HEK293 (cell line): ENCODE data around the gene SUSD4.

Source experiments
- CTCF ChIA-PET: fragments of 350-600 bp; formaldehyde crosslinking; extraction: SDS; loops from one replicate; lab custom pipeline; 2021; ENCODE audit warnings: antibody characterized with exemption; lab: Yijun Ruan, JAX
- POLR2A ChIA-PET: fragments of 300-600 bp; formaldehyde crosslinking; extraction: SDS; loops from one replicate; lab custom pipeline; 2020; ENCODE audit warnings: antibody characterized with exemption, inconsistent platforms; lab: Yijun Ruan, JAX
- H3K27ac ChIP-seq: fragments of 200-500 bp; sonication (Bioruptor generic); 2 replicates; pipeline ENCODE4 v1.5.1; 2014; ENCODE audit warnings: low read depth, low read length, control low read depth, inconsistent platforms; ENCODE audit errors: extremely low read depth
- H3K36me3 ChIP-seq, 2 experiments: fragments of 200-500 bp in 1 of 2; sonication (Bioruptor generic) in 1 of 2; 1 replicate in 1 of 2; 2 replicates in 1 of 2; pipeline ENCODE4 v1.5.1; 2014 to 2017; ENCODE audit warnings: inconsistent platforms in 2 of 2, low read length in 2 of 2; ENCODE audit not compliant: control insufficient read depth in 2 of 2, insufficient read depth in 1 of 2
- H3K4me1 ChIP-seq: fragments of 200-500 bp; sonication (Bioruptor generic); 2 replicates; pipeline ENCODE4 v1.5.1; 2014; ENCODE audit warnings: mild to moderate bottlenecking, low read length, inconsistent platforms; ENCODE audit not compliant: control insufficient read depth, insufficient read depth
- H3K4me3 ChIP-seq: 2 replicates; pipeline ENCODE4 v1.5.1; 2011; ENCODE audit warnings: low read depth, mild to moderate bottlenecking, control low read depth, low read length, moderate library complexity
- H3K9me3 ChIP-seq: fragments of 200-500 bp; sonication (Bioruptor generic); 2 replicates; pipeline ENCODE4 v1.5.1; 2014; ENCODE audit warnings: low read depth, low read length, inconsistent platforms; ENCODE audit not compliant: control insufficient read depth, insufficient read depth
- TRIM28 ChIP-seq: IDR thresholded peaks from 2 replicates; pipeline ENCODE4 v1.6.1; 2011; ENCODE audit warnings: low read length, control low read depth, borderline replicate concordance
- ZBTB1 ChIP-seq: fragments of 450-650 bp; formaldehyde crosslinking; IDR thresholded peaks from 2 replicates; pipeline ENCODE4 v1.5.1; 2016; ENCODE audit warnings: missing biosample characterization, missing genetic modification characterization
- ZBTB17 ChIP-seq: fragments of 450-650 bp; formaldehyde crosslinking; IDR thresholded peaks from 2 replicates; pipeline ENCODE4 v1.5.1; 2016; ENCODE audit warnings: missing biosample characterization, missing genetic modification characterization
- ZBTB48 ChIP-seq: fragments of 450-650 bp; formaldehyde crosslinking; IDR thresholded peaks from 2 replicates; pipeline ENCODE4 v1.5.1; 2016; ENCODE audit warnings: missing biosample characterization, missing genetic modification characterization
- ZNF138 ChIP-seq: fragments of 450-650 bp; formaldehyde crosslinking; IDR thresholded peaks from 2 replicates; pipeline ENCODE4 v1.5.1; 2016; ENCODE audit warnings: missing biosample characterization, missing genetic modification characterization, borderline replicate concordance
- ZNF19 ChIP-seq: fragments of 450-650 bp; formaldehyde crosslinking; IDR thresholded peaks from 2 replicates; pipeline ENCODE4; 2016; ENCODE audit warnings: missing biosample characterization, missing genetic modification characterization, low read depth
- ZNF530 ChIP-seq: fragments of 450-650 bp; formaldehyde crosslinking; IDR thresholded peaks from 2 replicates; pipeline ENCODE4 v1.5.1; 2016; ENCODE audit warnings: low read depth, missing biosample characterization, missing genetic modification characterization
- ZNF623 ChIP-seq: fragments of 450-650 bp; formaldehyde crosslinking; IDR thresholded peaks from 2 replicates; pipeline ENCODE4 v1.5.1; 2016; ENCODE audit warnings: missing biosample characterization, missing genetic modification characterization
- ZNF664 ChIP-seq: fragments of 450-650 bp; formaldehyde crosslinking; IDR thresholded peaks from 2 replicates; pipeline ENCODE4 v1.5.1; 2016; ENCODE audit warnings: missing biosample characterization, missing genetic modification characterization
- ZNF701 ChIP-seq: fragments of 450-650 bp; formaldehyde crosslinking; IDR thresholded peaks from 2 replicates; pipeline ENCODE4 v1.5.1; 2016; ENCODE audit warnings: missing biosample characterization, missing genetic modification characterization
- TF ChIP-seq, protein P1 (sequence below): fragments of 450-650 bp; formaldehyde crosslinking; IDR thresholded peaks from 2 replicates; pipeline ENCODE4 v1.5.1; 2016; ENCODE audit warnings: missing biosample characterization, missing genetic modification characterization
- TF ChIP-seq, protein P2 (sequence below): fragments of 450-650 bp; formaldehyde crosslinking; IDR thresholded peaks from 2 replicates; pipeline ENCODE4 v1.5.1; 2016; ENCODE audit warnings: missing biosample characterization, missing genetic modification characterization
- TF ChIP-seq, protein P3 (sequence below): fragments of 450-650 bp; formaldehyde crosslinking; IDR thresholded peaks from 2 replicates; pipeline ENCODE4 v1.5.1; 2016; ENCODE audit warnings: missing biosample characterization, missing genetic modification characterization
- TF ChIP-seq, protein P4 (sequence below): fragments of 450-650 bp; formaldehyde crosslinking; IDR thresholded peaks from 2 replicates; pipeline ENCODE4 v1.5.1; 2016; ENCODE audit warnings: missing biosample characterization, missing genetic modification characterization
- TF ChIP-seq, protein P5 (sequence below): fragments of 450-650 bp; formaldehyde crosslinking; IDR thresholded peaks from 2 replicates; pipeline ENCODE4 v1.5.1; 2016; ENCODE audit warnings: missing biosample characterization, missing genetic modification characterization, borderline replicate concordance

The SUSD4 gene

DNA sequence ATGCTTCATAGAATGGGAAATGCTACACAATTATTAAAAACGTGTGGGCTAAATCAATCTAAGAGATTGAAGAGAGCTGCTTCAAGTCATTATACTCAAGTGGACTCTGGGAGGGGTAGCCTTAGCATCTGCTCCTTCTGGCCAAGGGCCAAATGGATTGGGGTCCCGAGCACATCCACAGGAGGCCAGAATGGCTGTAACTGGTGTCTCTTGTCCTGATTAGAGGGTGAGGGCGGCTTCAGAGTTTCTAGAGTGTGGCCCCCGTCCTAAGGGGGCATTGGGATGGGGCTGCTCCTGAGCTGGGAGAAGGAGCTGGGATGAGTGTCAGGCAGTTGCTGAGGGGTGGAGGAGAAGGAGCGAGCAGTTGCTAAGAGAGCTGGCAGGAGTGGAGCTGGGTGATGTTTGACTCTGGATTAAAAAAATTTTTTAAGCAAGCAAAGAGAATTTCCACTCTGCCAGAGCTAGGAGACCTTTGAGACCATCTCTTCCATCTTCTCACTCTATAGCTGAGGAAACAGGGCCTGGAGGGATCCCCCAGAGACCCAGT is 149.6 kb downstream of the SUSD4 start:
- TF ChIP-seq TRIM28 (no peak), ZNF664 (tag by site-specific recombination) (no peak), ZNF138 (tag by site-specific recombination) (no peak), ZNF701 (tag by site-specific recombination) (no peak), ZBTB17 (no peak)
- TF ChIP-seq, protein P1, sequence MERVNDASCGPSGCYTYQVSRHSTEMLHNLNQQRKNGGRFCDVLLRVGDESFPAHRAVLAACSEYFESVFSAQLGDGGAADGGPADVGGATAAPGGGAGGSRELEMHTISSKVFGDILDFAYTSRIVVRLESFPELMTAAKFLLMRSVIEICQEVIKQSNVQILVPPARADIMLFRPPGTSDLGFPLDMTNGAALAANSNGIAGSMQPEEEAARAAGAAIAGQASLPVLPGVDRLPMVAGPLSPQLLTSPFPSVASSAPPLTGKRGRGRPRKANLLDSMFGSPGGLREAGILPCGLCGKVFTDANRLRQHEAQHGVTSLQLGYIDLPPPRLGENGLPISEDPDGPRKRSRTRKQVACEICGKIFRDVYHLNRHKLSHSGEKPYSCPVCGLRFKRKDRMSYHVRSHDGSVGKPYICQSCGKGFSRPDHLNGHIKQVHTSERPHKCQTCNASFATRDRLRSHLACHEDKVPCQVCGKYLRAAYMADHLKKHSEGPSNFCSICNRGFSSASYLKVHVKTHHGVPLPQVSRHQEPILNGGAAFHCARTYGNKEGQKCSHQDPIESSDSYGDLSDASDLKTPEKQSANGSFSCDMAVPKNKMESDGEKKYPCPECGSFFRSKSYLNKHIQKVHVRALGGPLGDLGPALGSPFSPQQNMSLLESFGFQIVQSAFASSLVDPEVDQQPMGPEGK (tag by site-specific recombination) = no peak
- TF ChIP-seq, protein P2, sequence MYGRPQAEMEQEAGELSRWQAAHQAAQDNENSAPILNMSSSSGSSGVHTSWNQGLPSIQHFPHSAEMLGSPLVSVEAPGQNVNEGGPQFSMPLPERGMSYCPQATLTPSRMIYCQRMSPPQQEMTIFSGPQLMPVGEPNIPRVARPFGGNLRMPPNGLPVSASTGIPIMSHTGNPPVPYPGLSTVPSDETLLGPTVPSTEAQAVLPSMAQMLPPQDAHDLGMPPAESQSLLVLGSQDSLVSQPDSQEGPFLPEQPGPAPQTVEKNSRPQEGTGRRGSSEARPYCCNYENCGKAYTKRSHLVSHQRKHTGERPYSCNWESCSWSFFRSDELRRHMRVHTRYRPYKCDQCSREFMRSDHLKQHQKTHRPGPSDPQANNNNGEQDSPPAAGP (tag by site-specific recombination) = no peak
- TF ChIP-seq, protein P3, sequence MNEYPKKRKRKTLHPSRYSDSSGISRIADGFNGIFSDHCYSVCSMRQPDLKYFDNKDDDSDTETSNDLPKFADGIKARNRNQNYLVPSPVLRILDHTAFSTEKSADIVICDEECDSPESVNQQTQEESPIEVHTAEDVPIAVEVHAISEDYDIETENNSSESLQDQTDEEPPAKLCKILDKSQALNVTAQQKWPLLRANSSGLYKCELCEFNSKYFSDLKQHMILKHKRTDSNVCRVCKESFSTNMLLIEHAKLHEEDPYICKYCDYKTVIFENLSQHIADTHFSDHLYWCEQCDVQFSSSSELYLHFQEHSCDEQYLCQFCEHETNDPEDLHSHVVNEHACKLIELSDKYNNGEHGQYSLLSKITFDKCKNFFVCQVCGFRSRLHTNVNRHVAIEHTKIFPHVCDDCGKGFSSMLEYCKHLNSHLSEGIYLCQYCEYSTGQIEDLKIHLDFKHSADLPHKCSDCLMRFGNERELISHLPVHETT (tag by site-specific recombination) = no peak
- TF ChIP-seq, protein P4, sequence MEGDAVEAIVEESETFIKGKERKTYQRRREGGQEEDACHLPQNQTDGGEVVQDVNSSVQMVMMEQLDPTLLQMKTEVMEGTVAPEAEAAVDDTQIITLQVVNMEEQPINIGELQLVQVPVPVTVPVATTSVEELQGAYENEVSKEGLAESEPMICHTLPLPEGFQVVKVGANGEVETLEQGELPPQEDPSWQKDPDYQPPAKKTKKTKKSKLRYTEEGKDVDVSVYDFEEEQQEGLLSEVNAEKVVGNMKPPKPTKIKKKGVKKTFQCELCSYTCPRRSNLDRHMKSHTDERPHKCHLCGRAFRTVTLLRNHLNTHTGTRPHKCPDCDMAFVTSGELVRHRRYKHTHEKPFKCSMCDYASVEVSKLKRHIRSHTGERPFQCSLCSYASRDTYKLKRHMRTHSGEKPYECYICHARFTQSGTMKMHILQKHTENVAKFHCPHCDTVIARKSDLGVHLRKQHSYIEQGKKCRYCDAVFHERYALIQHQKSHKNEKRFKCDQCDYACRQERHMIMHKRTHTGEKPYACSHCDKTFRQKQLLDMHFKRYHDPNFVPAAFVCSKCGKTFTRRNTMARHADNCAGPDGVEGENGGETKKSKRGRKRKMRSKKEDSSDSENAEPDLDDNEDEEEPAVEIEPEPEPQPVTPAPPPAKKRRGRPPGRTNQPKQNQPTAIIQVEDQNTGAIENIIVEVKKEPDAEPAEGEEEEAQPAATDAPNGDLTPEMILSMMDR (tag by site-specific recombination) = no peak
- TF ChIP-seq, protein P5, sequence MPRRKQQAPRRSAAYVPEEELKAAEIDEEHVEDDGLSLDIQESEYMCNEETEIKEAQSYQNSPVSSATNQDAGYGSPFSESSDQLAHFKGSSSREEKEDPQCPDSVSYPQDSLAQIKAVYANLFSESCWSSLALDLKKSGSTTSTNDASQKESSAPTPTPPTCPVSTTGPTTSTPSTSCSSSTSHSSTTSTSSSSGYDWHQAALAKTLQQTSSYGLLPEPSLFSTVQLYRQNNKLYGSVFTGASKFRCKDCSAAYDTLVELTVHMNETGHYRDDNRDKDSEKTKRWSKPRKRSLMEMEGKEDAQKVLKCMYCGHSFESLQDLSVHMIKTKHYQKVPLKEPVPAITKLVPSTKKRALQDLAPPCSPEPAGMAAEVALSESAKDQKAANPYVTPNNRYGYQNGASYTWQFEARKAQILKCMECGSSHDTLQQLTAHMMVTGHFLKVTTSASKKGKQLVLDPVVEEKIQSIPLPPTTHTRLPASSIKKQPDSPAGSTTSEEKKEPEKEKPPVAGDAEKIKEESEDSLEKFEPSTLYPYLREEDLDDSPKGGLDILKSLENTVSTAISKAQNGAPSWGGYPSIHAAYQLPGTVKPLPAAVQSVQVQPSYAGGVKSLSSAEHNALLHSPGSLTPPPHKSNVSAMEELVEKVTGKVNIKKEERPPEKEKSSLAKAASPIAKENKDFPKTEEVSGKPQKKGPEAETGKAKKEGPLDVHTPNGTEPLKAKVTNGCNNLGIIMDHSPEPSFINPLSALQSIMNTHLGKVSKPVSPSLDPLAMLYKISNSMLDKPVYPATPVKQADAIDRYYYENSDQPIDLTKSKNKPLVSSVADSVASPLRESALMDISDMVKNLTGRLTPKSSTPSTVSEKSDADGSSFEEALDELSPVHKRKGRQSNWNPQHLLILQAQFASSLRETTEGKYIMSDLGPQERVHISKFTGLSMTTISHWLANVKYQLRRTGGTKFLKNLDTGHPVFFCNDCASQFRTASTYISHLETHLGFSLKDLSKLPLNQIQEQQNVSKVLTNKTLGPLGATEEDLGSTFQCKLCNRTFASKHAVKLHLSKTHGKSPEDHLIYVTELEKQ (tag by site-specific recombination) = no peak
- Histone ChIP-seq H3K36me3 (no peaks in the 10 kb centered on the region), H3K4me1 (no peaks in the 10 kb centered on the region), H3K4me3 (no peak overlapping the region), H3K9me3 (no peaks in the 10 kb centered on the region), H3K27ac (no peak overlapping the region)
- CTCF ChIA-PET = no interaction called here
- POLR2A ChIA-PET = interaction anchor here (0.8 kb wide), 1 partner anchor 80 kb away, joined by 3 read pairs; no protein-coding TSS in a partner anchor

DNA sequence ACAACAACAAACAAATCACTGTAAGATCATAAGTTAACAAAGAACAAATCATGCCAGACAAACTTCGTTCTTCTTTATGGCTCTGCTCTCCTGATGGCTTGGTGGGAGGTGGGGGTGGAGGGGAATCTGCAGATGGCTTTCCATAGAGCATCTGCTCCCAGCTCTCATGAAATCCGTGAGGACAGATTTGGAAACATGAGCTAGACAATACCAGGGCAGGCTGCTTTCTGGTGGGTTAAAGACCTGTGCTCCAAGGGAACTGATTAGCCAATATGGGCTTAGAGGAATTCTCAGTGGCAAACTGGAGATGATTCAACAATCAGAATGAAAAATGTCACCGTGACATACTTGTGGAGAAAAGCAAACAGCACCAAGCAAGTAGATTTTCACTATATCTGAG is 151.5 kb downstream of the SUSD4 start:
- H3K9me3 ChIP-seq = no peaks in the 10 kb centered on the region
- no peaks in the 10 kb centered on the region for H3K4me1 ChIP-seq
- no peak overlapping the region for H3K4me3 ChIP-seq
- ChIA-PET CTCF (interaction anchor here (0.7 to 1.2 kb wide), 3 partner anchors 11 to 344 kb away, joined by 3 to 5 read pairs (median 4); no protein-coding TSS in a partner anchor), POLR2A (no interaction called here)
- no peak overlapping the region for H3K27ac ChIP-seq
- TF ChIP-seq ZNF530 (tag by site-specific recombination) = no peak
- TF ChIP-seq ZNF19 (tag by site-specific recombination) = no peak
- no peak for TF ChIP-seq ZBTB48 (tag by site-specific recombination)
- TF ChIP-seq ZNF623 (tag by site-specific recombination) = no peak
- TF ChIP-seq, protein P5 (tag by site-specific recombination) = no peak
- TF ChIP-seq ZBTB1 = no peak
- no peaks in the 10 kb centered on the region for H3K36me3 ChIP-seq
